HepG2 (cell line): ENCODE data around the gene NFATC2. TPM values are rescaled to one million over a fixed set of nuclear protein-coding genes. Genes with fewer than 3 reads are reported as not detected.

ENCODE experiments used
- ATAC-seq: fragments of 200-7000 bp; cut with Tn5 transposase; 3 replicates; pipeline ENCODE4 v1.9.1; 2020; ENCODE audit warnings: mild to moderate bottlenecking, moderate library complexity
- BruUV-seq: library from RNA; stranded (reverse); fragments of 400-500 nt; replicated peaks from 2 replicates; lab custom pipeline; 2021; lab: Mats Ljungman, UMichigan
- CTCF ChIA-PET: fragments of 300-600 bp; formaldehyde crosslinking; extraction: SDS; loops from one replicate; lab custom pipeline; 2021; ENCODE audit warnings: low total read pairs, inconsistent platforms, low intra/inter-chr PET ratio; lab: Yijun Ruan, JAX
- POLR2A ChIA-PET: fragments of 350-600 bp; sonication (Branson Sonifier 250); formaldehyde crosslinking; loops from one replicate; lab custom pipeline; 2020; ENCODE audit warnings: antibody characterized with exemption, inconsistent platforms; lab: Yijun Ruan, JAX
- DNase-seq: peaks from one replicate; pipeline ENCODE4 v3.0.0-alpha.2; 2015; ENCODE audit warnings: low spot score
- FAIRE-seq: peaks from 3 replicates; lab custom pipeline; 2011; peaks lifted over from hg19 to GRCh38; lab: Jason Lieb, UNC
- H2AFZ ChIP-seq: one replicate; pipeline ENCODE4 v1.6.1; 2011; ENCODE audit warnings: low read length, inconsistent platforms
- H3K27ac ChIP-seq: fragments of 300-600 bp; 3 replicates; pipeline ENCODE4 v1.8.0; 2011; ENCODE audit warnings: mixed run types, mild to moderate bottlenecking, mixed read lengths, low read length, inconsistent platforms; ENCODE audit not compliant: insufficient read depth; ENCODE audit errors: extremely low read length
- H3K27me3 ChIP-seq, 2 experiments: fragments of 200-600 bp in 1 of 2; 2 replicates in 1 of 2; 3 replicates in 1 of 2; pipeline versions ENCODE4 v1.6.0 to v1.8.0; 2011; ENCODE audit warnings: low read length in 2 of 2, mild to moderate bottlenecking in 2 of 2, moderate library complexity in 2 of 2, inconsistent platforms in 1 of 2; ENCODE audit not compliant: insufficient read depth in 2 of 2, control insufficient read depth in 1 of 2
- H3K36me3 ChIP-seq, 2 experiments: fragments of 200-600 bp in 1 of 2; replicated peaks in 1 of 2; 2 replicates in 1 of 2; 3 replicates in 1 of 2; pipeline versions ENCODE4 v1.5.1 to v1.8.0; 2011; ENCODE audit warnings: low read length in 2 of 2, inconsistent platforms in 1 of 2; ENCODE audit not compliant: insufficient read depth in 2 of 2, control insufficient read depth in 1 of 2
- H3K4me1 ChIP-seq: 2 replicates; pipeline ENCODE4 v1.5.1; 2012; ENCODE audit warnings: low read length, inconsistent platforms; ENCODE audit not compliant: insufficient read depth
- H3K4me2 ChIP-seq: 2 replicates; pipeline ENCODE4 v1.6.0; 2011; ENCODE audit warnings: low read depth, low read length, inconsistent platforms
- H3K4me3 ChIP-seq, 3 experiments: fragments of 200-600 bp in 1 of 3; sonication (generic), shearing (Covaris generic) in 1 of 3; replicated peaks in 1 of 3; 2 replicates each; pipeline ENCODE4 v1.5.1; 2011 to 2016; ENCODE audit warnings: low read length in 3 of 3, inconsistent platforms in 2 of 3, low read depth in 2 of 3, mild to moderate bottlenecking in 2 of 3, control low read depth in 1 of 3, mixed read lengths in 1 of 3; ENCODE audit not compliant: insufficient read depth in 1 of 3
- H3K79me2 ChIP-seq: one replicate; pipeline ENCODE4 v1.6.1; 2011; ENCODE audit warnings: low read length, inconsistent platforms; ENCODE audit not compliant: insufficient read depth
- H3K9ac ChIP-seq: 2 replicates; pipeline ENCODE4 v1.6.0; 2011; ENCODE audit warnings: mild to moderate bottlenecking, low read depth, low read length, inconsistent platforms; ENCODE audit not compliant: insufficient read depth
- H3K9me3 ChIP-seq: 2 replicates; pipeline ENCODE4 v1.5.1; 2012; ENCODE audit warnings: mild to moderate bottlenecking, low read length
- H4K20me1 ChIP-seq: 2 replicates; pipeline ENCODE4 v1.6.0; 2011; ENCODE audit warnings: inconsistent platforms, mild to moderate bottlenecking, low read length, moderate library complexity; ENCODE audit not compliant: insufficient read depth
- AHR ChIP-seq: IDR thresholded peaks from 2 replicates; pipeline ENCODE4 v1.6.1; 2018; ENCODE audit warnings: missing genetic modification reagents, missing compliant biosample characterization
- BCL3 ChIP-seq: sonication (generic); formaldehyde crosslinking; IDR thresholded peaks from 2 replicates; pipeline ENCODE4 v1.5.1; 2020; ENCODE audit warnings: mild to moderate bottlenecking, missing genetic modification reagents, moderate library complexity
- IRF2 ChIP-seq: IDR thresholded peaks from 2 replicates; pipeline ENCODE4 v1.6.1; 2018; ENCODE audit warnings: missing genetic modification reagents, missing compliant biosample characterization
- MAFF ChIP-seq: IDR thresholded peaks from 2 replicates; pipeline ENCODE4 v1.6.1; 2011; ENCODE audit warnings: low read depth, low read length, improper control_type of control experiment
- MNT ChIP-seq: fragments of 450-650 bp; IDR thresholded peaks from 2 replicates; pipeline ENCODE4 v1.6.1; 2016
- MZF1 ChIP-seq: sonication (generic); formaldehyde crosslinking; IDR thresholded peaks from 2 replicates; pipeline ENCODE4 v1.8.1; 2023; ENCODE audit warnings: mild to moderate bottlenecking, missing genetic modification reagents, borderline replicate concordance
- PCBP2 ChIP-seq: fragments of 200-400 bp; formaldehyde crosslinking; optimal IDR thresholded peaks from 2 replicates; pipeline ENCODE3; 2018; ENCODE audit warnings: low read length, low read depth; ENCODE audit not compliant: poor library complexity, severe bottlenecking
- SMC3 ChIP-seq: IDR thresholded peaks from 2 replicates; pipeline ENCODE4 v1.6.1; 2011; ENCODE audit warnings: low read length, improper control_type of control experiment
- THYN1 ChIP-seq: sonication (generic); formaldehyde crosslinking; IDR thresholded peaks from 2 replicates; pipeline ENCODE4 v1.8.1; 2023; ENCODE audit warnings: low read depth, mild to moderate bottlenecking, moderate library complexity, missing genetic modification reagents, borderline replicate concordance
- ZNF335 ChIP-seq: sonication (generic); formaldehyde crosslinking; IDR thresholded peaks from 2 replicates; pipeline ENCODE4 v1.4.0; 2020; ENCODE audit warnings: missing genetic modification reagents
- ZNF34 ChIP-seq: sonication (generic); formaldehyde crosslinking; IDR thresholded peaks from 2 replicates; pipeline ENCODE4 v1.4.0; 2020; ENCODE audit warnings: mild to moderate bottlenecking, missing genetic modification reagents, borderline replicate concordance
- ZNF431 ChIP-seq: sonication (generic); formaldehyde crosslinking; IDR thresholded peaks from 2 replicates; pipeline ENCODE4 v1.9.0; 2022; ENCODE audit warnings: missing genetic modification reagents, low read depth, mild to moderate bottlenecking, borderline replicate concordance
- ZNF570 ChIP-seq: sonication (generic); formaldehyde crosslinking; IDR thresholded peaks from 2 replicates; pipeline ENCODE4 v1.4.0; 2020; ENCODE audit warnings: mild to moderate bottlenecking, missing genetic modification reagents, borderline replicate concordance
- WGBS: methylation state at CpG from one replicate; pipeline ENCODE4 v1.1.6; 2017; ENCODE audit warnings: low lambda C conversion rate; 5-methylcytosine and 5-hydroxymethylcytosine counted together
- in situ Hi-C: cut with HindIII; loops from 2 replicates; pipeline ENCODE4 v1.10.0; 2017; ENCODE audit warnings: low pct_unique_long_range_greater_than_20kb; ENCODE audit not compliant: extremely low pct_ligation_motif_present
- intact Hi-C: fragments of 100-400 bp; cut with micrococcal nuclease; formaldehyde crosslinking; loops from one replicate; pipeline ENCODE4 v1.10.0; 2022; ENCODE audit not compliant: unreplicated experiment
- polyA plus RNA-seq, 8 experiments: library from polyadenylated mRNA; depleted of rRNA in 3 of 8; stranded (reverse) in 7 of 8; unstranded in 1 of 8; fragments of >200 nt; fragmentation: Illumina TruSeq in 4 of 8; extraction: Trizol in 4 of 8; gene quantifications; 2 replicates each; pipeline versions ENCODE4 v1.2.1 to v1.2.3, GENCODE V29; 2011 to 2016; ENCODE audit warnings: low read depth in 4 of 8, missing spikeins in 1 of 8, mixed read lengths in 1 of 8; ENCODE audit not compliant: insufficient read depth in 1 of 8
- total RNA-seq, 5 experiments: library from RNA; depleted of rRNA; stranded (reverse); fragments of >200 nt; fragmentation: Illumina TruSeq; extraction: Trizol; gene quantifications; 2 replicates each; pipeline ENCODE4 v1.2.3, GENCODE V29; 2016; ENCODE audit warnings: low read depth in 1 of 5
- TF ChIP-seq, protein P1 (sequence below): sonication (generic); formaldehyde crosslinking; IDR thresholded peaks from 2 replicates; pipeline ENCODE4 v1.4.0; 2020; ENCODE audit warnings: missing genetic modification reagents
- TF ChIP-seq, protein P2 (sequence below), 2 experiments: fragments of 450-650 bp in 1 of 2; sonication (generic) in 1 of 2; formaldehyde crosslinking; IDR thresholded peaks; 2 replicates each; pipeline versions ENCODE4 v1.5.0 to v1.8.0; 2020 to 2022; ENCODE audit warnings: mild to moderate bottlenecking in 1 of 2, missing genetic modification reagents in 1 of 2

NFATC2 gene
- total and polyA plus RNA-seq, 2 of the 13 experiments (the other 11 are each of a cell fraction or from before 2014, with no cell fraction given) = 1.9 to 3.3 TPM

DNA sequence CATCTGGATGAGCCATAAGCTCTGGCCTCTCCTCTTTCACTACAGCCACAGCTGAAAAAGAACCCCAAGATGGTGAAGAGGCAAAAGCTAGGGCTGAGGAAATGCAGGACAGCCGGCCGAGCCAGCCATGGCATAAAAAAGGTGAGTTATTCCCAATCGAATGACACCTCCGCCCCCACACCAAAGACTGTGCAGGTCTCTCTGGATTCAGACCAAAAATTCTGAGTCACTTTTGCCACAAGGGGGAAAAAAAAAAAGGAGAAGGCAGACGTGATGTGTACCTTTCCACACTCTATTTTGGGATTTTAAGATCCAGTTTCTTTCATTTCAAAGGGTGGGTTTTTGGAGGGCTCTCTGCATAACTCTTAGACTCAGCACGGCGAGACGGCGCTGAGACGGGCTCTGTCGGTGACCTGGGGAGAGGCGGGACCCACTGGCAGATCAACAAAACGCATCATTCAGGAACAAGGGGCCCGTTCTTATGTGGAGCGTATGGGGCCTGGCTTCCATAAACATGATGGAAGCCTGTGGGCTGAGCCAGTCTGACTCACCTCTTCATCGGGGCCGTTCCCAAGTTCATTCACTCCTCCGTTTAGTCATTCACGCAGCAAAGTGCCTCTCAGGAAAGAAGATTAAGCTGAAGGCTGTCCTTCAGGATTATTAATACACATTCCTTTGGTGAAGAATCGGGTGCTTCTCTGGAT is 54.8 kb downstream of the NFATC2 start:
- H3K4me2 ChIP-seq = no peak overlapping the region
- intact Hi-C loops = no loop called here
- BruUV-seq = no TSS peak
- TF ChIP-seq MZF1 (no peak), BCL3 (CRISPR knock-in tag) (no peak), IRF2 (no peak), THYN1 (CRISPR knock-in tag) (no peak), PCBP2 (no peak), ZNF570 (CRISPR knock-in tag) (no peak), SMC3 (no peak), MNT (no peak), ZNF335 (CRISPR knock-in tag) (no peak), ZNF34 (no peak), MAFF (no peak), AHR (no peak), ZNF431 (CRISPR knock-in tag) (no peak)
- TF ChIP-seq, protein P1, sequence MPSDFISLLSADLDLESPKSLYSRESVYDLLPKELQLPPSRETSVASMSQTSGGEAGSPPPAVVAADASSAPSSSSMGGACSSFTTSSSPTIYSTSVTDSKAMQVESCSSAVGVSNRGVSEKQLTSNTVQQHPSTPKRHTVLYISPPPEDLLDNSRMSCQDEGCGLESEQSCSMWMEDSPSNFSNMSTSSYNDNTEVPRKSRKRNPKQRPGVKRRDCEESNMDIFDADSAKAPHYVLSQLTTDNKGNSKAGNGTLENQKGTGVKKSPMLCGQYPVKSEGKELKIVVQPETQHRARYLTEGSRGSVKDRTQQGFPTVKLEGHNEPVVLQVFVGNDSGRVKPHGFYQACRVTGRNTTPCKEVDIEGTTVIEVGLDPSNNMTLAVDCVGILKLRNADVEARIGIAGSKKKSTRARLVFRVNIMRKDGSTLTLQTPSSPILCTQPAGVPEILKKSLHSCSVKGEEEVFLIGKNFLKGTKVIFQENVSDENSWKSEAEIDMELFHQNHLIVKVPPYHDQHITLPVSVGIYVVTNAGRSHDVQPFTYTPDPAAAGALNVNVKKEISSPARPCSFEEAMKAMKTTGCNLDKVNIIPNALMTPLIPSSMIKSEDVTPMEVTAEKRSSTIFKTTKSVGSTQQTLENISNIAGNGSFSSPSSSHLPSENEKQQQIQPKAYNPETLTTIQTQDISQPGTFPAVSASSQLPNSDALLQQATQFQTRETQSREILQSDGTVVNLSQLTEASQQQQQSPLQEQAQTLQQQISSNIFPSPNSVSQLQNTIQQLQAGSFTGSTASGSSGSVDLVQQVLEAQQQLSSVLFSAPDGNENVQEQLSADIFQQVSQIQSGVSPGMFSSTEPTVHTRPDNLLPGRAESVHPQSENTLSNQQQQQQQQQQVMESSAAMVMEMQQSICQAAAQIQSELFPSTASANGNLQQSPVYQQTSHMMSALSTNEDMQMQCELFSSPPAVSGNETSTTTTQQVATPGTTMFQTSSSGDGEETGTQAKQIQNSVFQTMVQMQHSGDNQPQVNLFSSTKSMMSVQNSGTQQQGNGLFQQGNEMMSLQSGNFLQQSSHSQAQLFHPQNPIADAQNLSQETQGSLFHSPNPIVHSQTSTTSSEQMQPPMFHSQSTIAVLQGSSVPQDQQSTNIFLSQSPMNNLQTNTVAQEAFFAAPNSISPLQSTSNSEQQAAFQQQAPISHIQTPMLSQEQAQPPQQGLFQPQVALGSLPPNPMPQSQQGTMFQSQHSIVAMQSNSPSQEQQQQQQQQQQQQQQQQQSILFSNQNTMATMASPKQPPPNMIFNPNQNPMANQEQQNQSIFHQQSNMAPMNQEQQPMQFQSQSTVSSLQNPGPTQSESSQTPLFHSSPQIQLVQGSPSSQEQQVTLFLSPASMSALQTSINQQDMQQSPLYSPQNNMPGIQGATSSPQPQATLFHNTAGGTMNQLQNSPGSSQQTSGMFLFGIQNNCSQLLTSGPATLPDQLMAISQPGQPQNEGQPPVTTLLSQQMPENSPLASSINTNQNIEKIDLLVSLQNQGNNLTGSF (CRISPR knock-in tag) = no peak
- TF ChIP-seq, protein P2, sequence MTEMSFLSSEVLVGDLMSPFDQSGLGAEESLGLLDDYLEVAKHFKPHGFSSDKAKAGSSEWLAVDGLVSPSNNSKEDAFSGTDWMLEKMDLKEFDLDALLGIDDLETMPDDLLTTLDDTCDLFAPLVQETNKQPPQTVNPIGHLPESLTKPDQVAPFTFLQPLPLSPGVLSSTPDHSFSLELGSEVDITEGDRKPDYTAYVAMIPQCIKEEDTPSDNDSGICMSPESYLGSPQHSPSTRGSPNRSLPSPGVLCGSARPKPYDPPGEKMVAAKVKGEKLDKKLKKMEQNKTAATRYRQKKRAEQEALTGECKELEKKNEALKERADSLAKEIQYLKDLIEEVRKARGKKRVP (CRISPR knock-in tag; IDR thresholded peaks at IDR 0.05) = no peak

More for the DNA sequence above, 54.8 kb downstream of the NFATC2 start:
- Histone ChIP-seq H3K9ac (no peak overlapping the region), H2AFZ (no peak overlapping the region), H3K9me3 (no peaks in the 10 kb centered on the region), H3K27me3 (no peaks in the 10 kb centered on the region), H3K4me3 (no peak overlapping the region), H3K4me1 (no peaks in the 10 kb centered on the region), H3K36me3 (peaks cover under 1 to 2% of the 10 kb centered on the region in 2 experiments; a peak in 1 of 5 replicates), H3K27ac (no peak overlapping the region), H3K79me2 (no peaks in the 10 kb centered on the region), H4K20me1 (no peaks in the 10 kb centered on the region)
- in situ Hi-C loops = no loop called here
- CTCF ChIA-PET = no interaction called here
- POLR2A ChIA-PET = interaction anchor here (0.9 kb wide), 1 partner anchor 75 kb away, joined by 3 read pairs; no protein-coding TSS in a partner anchor
- no peak for FAIRE-seq
- DNase-seq = peak; percentile 29
- ATAC-seq = no peak; the same call in 2 of the 3 replicates
- WGBS = 81% methylated on average over 20 of the region's 20 CpGs
